Measurements from ENCODE around the gene OAF.

The OAF gene

DNA sequence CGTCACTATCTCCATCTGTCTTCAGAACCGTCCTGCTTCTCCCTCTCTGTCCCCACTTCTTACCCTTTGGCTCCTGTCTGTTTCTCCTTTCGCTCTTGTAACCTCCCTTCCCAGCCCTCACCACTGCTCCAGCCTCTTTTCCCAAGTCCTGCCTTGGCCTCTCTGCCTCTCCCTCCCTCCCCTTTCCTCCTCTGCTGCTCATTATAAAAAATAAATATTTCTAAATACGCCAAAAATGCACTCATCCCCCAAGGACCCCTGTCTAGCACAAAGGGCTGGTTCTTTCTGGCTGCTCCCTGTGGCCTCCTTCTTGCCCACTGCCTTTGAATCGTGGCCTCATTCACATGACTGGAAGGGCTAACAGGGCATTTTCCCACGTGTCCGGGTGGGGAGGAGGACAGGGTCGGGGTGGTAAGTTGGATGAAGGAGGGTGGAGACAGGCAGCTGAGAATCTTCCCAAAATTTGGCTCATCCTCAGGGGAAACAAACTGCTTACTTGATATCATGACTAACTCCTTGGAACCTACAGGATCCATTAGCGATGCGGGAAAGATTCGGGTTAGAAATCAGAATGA is 26.4 kb upstream of the OAF start:
- no peak for DNase-seq

GRCh38 chr11:120184946-120185705 is 25.7 kb upstream of the OAF start:
- no peak for DNase-seq

DNA sequence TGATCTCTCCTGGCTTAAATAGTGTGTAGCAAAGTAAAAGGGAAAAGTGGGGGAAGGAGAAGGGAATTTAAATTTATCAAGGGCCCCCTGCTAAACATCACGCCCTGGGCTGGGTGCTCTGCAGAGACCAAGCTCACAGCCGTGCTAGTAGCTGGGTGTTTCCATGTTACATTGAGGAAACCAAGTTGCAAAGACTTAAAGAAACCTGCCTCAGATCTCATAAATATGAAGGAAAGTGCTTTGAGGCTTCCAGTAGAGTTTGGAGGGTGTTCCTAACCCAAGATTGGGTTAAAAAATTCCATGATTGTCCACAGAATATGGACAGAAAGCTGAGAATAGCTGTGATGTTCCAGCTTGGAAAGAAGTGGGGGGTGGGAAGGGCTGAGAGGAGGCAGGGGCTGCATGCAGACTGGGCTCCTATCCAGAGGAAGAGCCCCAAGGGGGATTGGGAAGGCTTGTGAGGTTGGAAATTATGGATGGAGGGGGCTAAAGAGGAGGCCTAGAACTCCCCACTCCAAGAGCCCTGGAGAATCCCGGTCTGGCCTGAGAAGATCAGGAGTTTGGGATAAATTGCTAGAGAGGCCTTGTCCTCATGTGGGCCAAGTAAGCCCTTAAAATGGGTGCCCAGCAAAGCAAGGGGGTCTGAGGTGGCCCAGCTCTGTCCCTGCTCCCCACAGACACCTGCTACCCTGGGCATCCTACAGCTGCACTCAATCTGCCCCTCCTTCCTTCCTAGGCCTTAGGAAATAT is 25.0 kb upstream of the OAF start:
- DNase-seq = no peak

DNA sequence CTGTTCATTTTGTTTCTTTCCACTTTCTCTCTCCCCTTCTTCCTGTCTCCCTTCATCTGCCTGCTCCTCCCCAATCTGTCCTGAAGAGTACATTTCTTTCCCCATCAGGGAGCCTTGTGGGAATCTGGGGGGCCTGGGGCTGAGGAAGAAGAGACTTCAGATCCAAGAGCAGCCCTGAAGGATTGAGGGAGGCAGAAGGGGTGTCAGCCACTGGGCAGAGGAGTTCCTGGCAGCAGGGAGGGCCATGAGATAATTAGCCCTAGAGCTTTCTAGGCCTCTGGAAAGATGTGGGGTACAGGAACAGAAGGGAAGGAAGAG is 24.4 kb upstream of the OAF start:
- no peak for DNase-seq

DNA sequence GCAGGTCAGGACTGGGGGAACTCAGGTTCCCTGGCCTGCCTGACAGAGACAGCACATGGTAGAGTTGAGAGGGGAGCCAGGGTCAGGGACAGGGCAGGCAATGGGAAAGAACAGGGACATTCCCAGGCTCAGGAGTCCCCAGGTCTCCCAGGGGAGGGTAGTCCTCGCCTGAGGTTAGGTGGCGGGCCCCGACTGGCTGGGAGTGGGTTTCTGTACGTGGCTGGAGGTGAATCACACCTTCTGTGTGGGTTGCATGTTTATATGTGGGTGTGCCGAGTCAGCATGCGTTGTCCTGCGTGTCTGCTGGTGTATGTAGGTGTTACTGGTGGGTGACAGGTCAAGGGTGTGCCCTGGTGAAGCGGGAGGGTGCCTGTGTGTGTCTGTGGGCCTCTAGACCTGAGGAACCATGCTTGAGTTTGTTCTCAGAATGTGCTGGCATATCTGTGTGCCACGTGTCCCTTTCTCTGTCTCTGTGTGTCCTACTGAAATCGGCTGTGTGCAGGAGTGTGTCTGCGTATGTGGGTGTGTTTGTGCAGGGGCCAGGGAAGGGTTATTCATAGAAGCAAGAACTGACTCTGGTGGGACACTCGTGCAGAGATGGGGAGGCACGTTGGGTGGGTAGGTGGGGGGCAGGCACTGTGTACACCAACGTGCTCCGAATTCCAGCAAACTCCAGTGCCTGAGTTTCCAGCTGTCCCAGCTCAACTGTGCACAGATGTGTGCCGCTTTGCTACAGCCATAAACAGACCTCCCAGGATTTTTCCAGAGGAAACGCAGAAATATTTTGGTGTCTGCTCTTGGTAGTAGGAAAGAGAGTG is 23.8 kb upstream of the OAF start:
- DNase-seq = no peak

- DNase-seq = no peak
Observed at GRCh38 chr11:120188371-120188770, 22.5 kb upstream of the OAF start.

GRCh38 chr11:120188811-120189455 is 21.9 kb upstream of the OAF start:
- no peak for DNase-seq

DNA sequence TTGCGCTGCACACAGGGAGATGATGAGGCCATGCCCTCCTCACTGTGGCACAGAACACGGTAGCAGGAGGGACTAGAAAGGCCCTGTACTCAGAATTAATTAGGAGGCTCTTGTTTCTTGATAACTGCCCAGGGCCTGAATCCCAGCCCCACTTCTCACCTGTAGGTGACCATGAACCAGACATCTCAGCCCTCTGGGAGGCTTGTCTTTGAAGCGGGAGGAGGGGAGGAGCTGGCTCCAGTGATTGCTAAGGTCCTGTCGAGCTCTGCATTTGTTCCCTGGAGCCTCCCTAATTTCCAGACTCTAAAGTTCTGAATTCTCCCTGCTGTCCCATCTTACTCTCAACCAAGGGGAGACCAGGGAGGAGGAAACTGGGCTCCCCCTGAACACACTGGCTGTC is 19.8 kb upstream of the OAF start:
- no peak for DNase-seq

DNA sequence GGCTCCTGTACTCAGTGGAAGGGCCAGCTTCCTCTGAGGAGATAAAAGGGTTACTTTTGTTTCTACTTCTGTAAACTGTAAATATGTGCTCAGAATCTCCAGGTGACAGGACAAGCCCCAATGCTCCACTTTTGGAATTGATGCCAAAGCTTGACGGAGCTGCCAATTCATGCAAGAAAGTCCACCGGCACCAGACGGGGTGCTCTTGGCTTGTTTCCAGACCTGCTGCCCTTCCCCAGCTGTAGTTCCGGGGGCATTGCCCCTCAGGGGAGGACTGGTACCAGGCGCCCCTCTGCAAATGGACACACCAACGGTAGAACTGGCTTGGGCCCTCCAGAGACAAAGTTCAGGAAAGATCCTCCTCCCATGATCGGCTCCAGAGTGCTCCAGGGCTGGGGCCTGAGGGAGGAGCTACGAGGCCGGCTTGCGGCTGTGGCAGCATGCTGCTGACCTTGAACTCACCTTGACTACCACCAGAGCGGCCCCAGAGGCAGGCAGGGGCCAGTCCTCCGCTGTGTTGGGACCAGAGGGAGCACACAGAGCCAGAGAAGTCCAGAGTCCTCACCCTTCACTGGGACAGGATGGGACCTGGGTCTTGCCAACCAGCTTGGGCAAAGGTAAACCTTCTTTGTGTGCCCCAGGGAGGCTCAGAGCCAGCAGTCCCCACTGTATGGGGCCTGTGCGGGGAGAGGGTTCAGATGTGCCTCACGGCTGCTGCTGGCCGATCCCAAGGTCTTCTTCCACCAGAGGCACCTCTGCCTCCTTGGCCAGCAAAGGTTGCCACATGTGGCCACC is 17.8 kb upstream of the OAF start:
- no peak for DNase-seq

- DNase-seq = no peak
Observed at GRCh38 chr11:120194166-120194565, 16.7 kb upstream of the OAF start.

- no peak for DNase-seq
Observed at GRCh38 chr11:120195601-120196320, 15.1 kb upstream of the OAF start.

- no peak for DNase-seq
Observed at GRCh38 chr11:120196826-120197225, 14.0 kb upstream of the OAF start.

DNA sequence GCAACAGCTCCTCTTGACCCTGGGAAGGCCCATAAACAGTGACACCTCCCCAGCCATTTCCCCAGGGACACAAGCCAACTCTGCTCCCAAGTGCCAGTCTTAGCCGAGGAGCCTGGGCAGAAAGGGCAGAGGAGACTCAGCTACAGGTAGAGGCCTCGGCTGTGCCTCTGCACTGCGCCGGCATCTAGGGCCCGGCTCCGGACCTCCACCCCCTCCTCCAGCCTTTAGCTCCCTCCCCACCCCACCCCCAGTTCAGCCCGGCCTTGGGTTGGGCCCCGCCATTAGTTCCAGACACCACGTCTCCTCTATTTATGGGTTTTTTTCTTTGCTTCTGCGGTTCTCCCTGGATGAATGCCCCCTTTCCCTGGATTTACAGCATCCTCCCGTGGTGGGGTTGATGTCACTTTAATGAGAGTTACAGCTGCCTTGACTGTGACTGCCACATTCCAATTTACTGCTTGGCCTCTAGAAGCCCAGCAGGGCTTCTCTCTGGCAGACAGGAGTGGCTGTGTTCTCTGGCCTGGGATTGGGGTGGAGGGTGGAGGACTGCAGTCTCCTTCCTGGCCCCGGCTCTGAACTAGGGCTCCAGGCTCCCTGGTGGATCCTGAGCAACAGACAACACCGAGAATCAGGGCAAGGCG is 13.5 kb upstream of the OAF start:
- DNase-seq = no peak

GRCh38 chr11:120197977-120198376 is 12.9 kb upstream of the OAF start:
- DNase-seq = no peak

- DNase-seq = no peak
Observed at GRCh38 chr11:120198403-120198786, 12.4 kb upstream of the OAF start.

- DNase-seq = no peak
Observed at GRCh38 chr11:120198787-120199469, 11.9 kb upstream of the OAF start.

- no peak for DNase-seq
Observed at GRCh38 chr11:120199613-120200012, 11.2 kb upstream of the OAF start.

DNA sequence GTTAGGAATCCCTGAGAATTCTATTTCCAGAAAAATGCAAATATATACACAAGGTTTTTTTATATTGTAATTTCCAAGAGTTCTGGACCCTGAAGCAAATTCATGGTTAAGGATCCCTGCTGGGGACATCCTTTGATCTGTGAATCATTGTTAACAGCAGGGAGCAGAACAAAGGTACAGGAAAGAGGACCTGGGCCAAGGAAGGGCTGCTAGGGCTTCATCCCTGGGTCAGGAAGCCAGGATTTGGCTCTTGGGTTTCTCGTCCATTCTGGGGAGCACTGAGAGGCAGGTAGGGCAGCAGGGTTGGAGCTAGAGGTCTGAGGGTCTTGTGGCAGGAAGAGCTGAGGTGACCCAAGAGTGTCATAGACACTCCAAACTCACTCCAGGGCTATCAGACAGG is 10.2 kb upstream of the OAF start:
- DNase-seq = no peak

- no peak for DNase-seq
Observed at GRCh38 chr11:120201653-120202052, 9.2 kb upstream of the OAF start.

GRCh38 chr11:120203626-120204025 is 7.2 kb upstream of the OAF start:
- DNase-seq = no peak
